LNCaP clone FGC (cell line): Measurements from ENCODE around the gene HAUS5.
A peak's percentile ranks its signal among the peaks of the same experiment; 100 is the strongest.

Experiments
- DNase-seq: peaks from one replicate; pipeline ENCODE4 v3.0.0-alpha.2; 2011; ENCODE audit warnings: low read depth
- H3K4me3 ChIP-seq: 2 replicates; pipeline ENCODE4 v1.5.1; 2011; ENCODE audit warnings: mild to moderate bottlenecking, low read depth, low read length, control low read depth
- CTCF ChIP-seq: IDR thresholded peaks from 2 replicates; pipeline ENCODE4 v1.5.1; 2012; ENCODE audit warnings: mild to moderate bottlenecking; ENCODE audit not compliant: control insufficient read depth, insufficient read depth; ENCODE audit errors: extremely low read depth

HAUS5 gene

GRCh38 chr19:35671818-35672217, 59.3 kb downstream of the HAUS5 start:
- H3K4me3 ChIP-seq = no peak overlapping the region

GRCh38 chr19:35673121-35673804, 60.7 kb downstream of the HAUS5 start:
- TF ChIP-seq CTCF = no peak
- no peak for DNase-seq
- H3K4me3 ChIP-seq = no peak overlapping the region

More at GRCh38 chr19:35671818-35672217, 59.3 kb downstream of the HAUS5 start:
- TF ChIP-seq CTCF = no peak
- DNase-seq = peak; percentile 17
